HEK293T (cell line): ENCODE measurements around the gene OR2H2.

Source experiments
- BHLHE40 ChIP-seq: fragments of 450-650 bp; IDR thresholded peaks from 2 replicates; pipeline ENCODE4 v1.6.1; 2016; ENCODE audit warnings: mild to moderate bottlenecking, moderate library complexity, borderline replicate concordance
- FOXA1 ChIP-seq: fragments of 450-650 bp; IDR thresholded peaks from 2 replicates; pipeline ENCODE4 v1.6.1; 2016; ENCODE audit warnings: mild to moderate bottlenecking
- FOXM1 ChIP-seq: fragments of 450-650 bp; IDR thresholded peaks from 2 replicates; pipeline ENCODE4 v1.6.1; 2017; ENCODE audit warnings: mild to moderate bottlenecking, borderline replicate concordance
- SP1 ChIP-seq: fragments of 450-650 bp; IDR thresholded peaks from 2 replicates; pipeline ENCODE4 v1.6.1; 2017
- SUZ12 ChIP-seq: fragments of 450-650 bp; IDR thresholded peaks from 2 replicates; pipeline ENCODE4 v1.6.1; 2016; ENCODE audit warnings: mild to moderate bottlenecking

DNA sequence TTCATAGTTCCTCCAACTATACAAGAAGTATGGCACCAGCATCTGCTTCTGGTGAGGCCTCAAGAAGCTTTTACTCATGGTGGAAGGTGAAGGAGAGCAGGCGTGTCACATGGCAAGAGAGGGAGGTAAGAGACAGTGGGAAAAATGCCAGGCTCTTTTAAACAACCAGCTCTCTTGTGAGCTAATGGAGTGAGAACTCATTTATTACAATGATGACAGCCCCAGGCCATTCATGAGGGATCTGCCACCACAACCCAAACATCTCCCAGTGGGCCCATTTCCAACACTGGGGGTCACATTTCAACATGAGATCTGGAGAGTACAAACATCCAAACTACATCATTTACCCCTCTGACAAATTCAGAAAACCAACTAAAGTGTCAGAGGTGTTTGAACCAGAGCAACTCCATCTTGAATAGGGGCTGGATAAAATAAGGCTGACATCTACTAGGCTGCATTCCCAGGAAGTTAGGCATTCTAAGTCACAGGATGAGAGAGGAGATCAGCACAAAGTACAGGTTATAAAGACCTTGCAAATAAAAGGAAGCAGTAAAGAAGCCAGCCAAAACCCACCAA lies 23.2 kb upstream of the OR2H2 start:
- TF ChIP-seq FOXA1, result no peak
- TF ChIP-seq BHLHE40, result no peak
- TF ChIP-seq SP1, result no peak
- TF ChIP-seq FOXM1, result no peak
- TF ChIP-seq SUZ12, result no peak
